ENCODE data around the gene KMT5B. TPM values are rescaled to one million over a fixed set of nuclear protein-coding genes. Genes with fewer than 3 reads are reported as not detected.

Gene KMT5B
- total RNA-seq, 3 donors from 2014 or later = 35.2 to 74.6 (median 43.9) TPM

GRCh38 chr11:68142441-68143309, 70.4 kb downstream of the KMT5B start:
- Histone ChIP-seq H3K27me3 (no peaks in the 10 kb centered on the region), H3K36me3 (no peaks in the 10 kb centered on the region), H3K4me1 (peaks cover 15 to 36% of the 10 kb centered on the region in 2 donors), H3K4me3 (no peak overlapping the region), H3K9me3 (no peaks in the 10 kb centered on the region), H3K27ac (peak overlapping the region; percentile 95 to 96)
- intact Hi-C loops (cut with DNase I; ENCODE audit: low total_unique reads) = no loop called here
- no peak for DNase-seq (ENCODE audit: low spot score in 2 of 2)
- TF ChIP-seq CTCF (IDR thresholded peaks at IDR 0.05) (no peak), POLR2AphosphoS5 (IDR thresholded peaks at IDR 0.05) (no peak), POLR2A (IDR thresholded peaks at IDR 0.05) (no peak)

GRCh38 chr11:68142028-68142412, 71.1 kb downstream of the KMT5B start:
- H3K9me3 ChIP-seq = no peaks in the 10 kb centered on the region
- intact Hi-C loops (cut with DNase I; ENCODE audit: low total_unique reads) = no loop called here
- TF ChIP-seq POLR2AphosphoS5 (IDR thresholded peaks at IDR 0.05) (peak in 2 of 3 donors; percentile 53 to 68), CTCF (IDR thresholded peaks at IDR 0.05) (no peak)
- H3K27ac ChIP-seq = peak overlapping the region; percentile 95 to 96
- no peak overlapping the region for H3K4me3 ChIP-seq
- H3K36me3 ChIP-seq = no peaks in the 10 kb centered on the region
- DNase-seq (ENCODE audit: low spot score in 2 of 2) = peak; percentile 74 to 93
- H3K27me3 ChIP-seq = no peaks in the 10 kb centered on the region
- H3K4me1 ChIP-seq = peaks cover 12 to 34% of the 10 kb centered on the region in 2 donors

- H3K4me3 ChIP-seq = no peak overlapping the region
- peak in 1 of 2 donors; percentile 9 for DNase-seq (ENCODE audit: low spot score in 2 of 2)
- intact Hi-C loops (cut with DNase I; ENCODE audit: low total_unique reads) = no loop called here
- TF ChIP-seq POLR2AphosphoS5 (IDR thresholded peaks at IDR 0.05) (no peak), CTCF (IDR thresholded peaks at IDR 0.05) (no peak), POLR2A (IDR thresholded peaks at IDR 0.05) (no peak)
- peaks cover 6 to 29% of the 10 kb centered on the region in 2 donors for H3K4me1 ChIP-seq
- H3K27ac ChIP-seq = peak overlapping the region; percentile 95 to 96
- no peaks in the 10 kb centered on the region for H3K27me3 ChIP-seq
- no peaks in the 10 kb centered on the region for H3K9me3 ChIP-seq
- H3K36me3 ChIP-seq = no peaks in the 10 kb centered on the region
Measured at GRCh38 chr11:68141246-68142027, 71.7 kb downstream of the KMT5B start.

GRCh38 chr11:68140496-68141245, 72.4 kb downstream of the KMT5B start:
- DNase-seq (ENCODE audit: low spot score in 2 of 2) = peak in 1 of 2 donors; percentile 48
- peak overlapping the region; percentile 60 to 96 for H3K27ac ChIP-seq
- H3K4me1 ChIP-seq = peaks cover 5 to 29% of the 10 kb centered on the region in 2 donors
- intact Hi-C loops (cut with DNase I; ENCODE audit: low total_unique reads) = no loop called here
- no peaks in the 10 kb centered on the region for H3K27me3 ChIP-seq
- H3K36me3 ChIP-seq = no peaks in the 10 kb centered on the region
- no peaks in the 10 kb centered on the region for H3K9me3 ChIP-seq
- TF ChIP-seq POLR2A (IDR thresholded peaks at IDR 0.05) = no peak
- TF ChIP-seq CTCF (IDR thresholded peaks at IDR 0.05) = no peak
- TF ChIP-seq POLR2AphosphoS5 (IDR thresholded peaks at IDR 0.05) = no peak
- no peak overlapping the region for H3K4me3 ChIP-seq
